GM21723 (cell line): ENCODE measurements around the gene CDYL.

Source experiments
- ATAC-seq: cut with Tn5 transposase; IDR thresholded peaks from one replicate; pipeline ENCODE4 v1.9.1; 2021; ENCODE audit warnings: mild to moderate bottlenecking, moderate library complexity; ENCODE audit not compliant: unreplicated experiment

Gene CDYL, protein sequence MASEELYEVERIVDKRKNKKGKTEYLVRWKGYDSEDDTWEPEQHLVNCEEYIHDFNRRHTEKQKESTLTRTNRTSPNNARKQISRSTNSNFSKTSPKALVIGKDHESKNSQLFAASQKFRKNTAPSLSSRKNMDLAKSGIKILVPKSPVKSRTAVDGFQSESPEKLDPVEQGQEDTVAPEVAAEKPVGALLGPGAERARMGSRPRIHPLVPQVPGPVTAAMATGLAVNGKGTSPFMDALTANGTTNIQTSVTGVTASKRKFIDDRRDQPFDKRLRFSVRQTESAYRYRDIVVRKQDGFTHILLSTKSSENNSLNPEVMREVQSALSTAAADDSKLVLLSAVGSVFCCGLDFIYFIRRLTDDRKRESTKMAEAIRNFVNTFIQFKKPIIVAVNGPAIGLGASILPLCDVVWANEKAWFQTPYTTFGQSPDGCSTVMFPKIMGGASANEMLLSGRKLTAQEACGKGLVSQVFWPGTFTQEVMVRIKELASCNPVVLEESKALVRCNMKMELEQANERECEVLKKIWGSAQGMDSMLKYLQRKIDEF

DNA sequence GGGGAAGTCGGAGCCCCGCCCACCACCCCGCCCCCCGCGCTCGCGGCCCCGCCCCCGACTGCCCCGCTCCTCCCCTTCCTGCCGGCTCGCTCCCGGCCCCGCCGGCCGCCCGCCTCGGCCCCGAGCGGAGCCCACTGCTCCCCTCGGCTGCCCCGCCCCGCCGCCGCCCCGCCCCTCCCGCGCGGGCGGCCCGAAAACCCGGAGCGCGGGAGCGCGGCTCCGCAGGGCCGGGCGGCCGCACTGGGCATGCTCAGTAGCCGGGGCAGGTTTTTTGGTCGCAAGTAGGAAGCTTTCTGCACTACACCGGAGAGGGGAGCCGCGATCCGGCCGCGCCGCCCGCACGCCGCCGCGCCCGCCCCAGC, at the start of gene CDYL:
Gene CDYL, plus strand, starts transcription at position 274 of the 362 bp plus-strand sequence. CDS start 380 bp downstream, outside the sequence.
- peak; percentile 68 for ATAC-seq

DNA sequence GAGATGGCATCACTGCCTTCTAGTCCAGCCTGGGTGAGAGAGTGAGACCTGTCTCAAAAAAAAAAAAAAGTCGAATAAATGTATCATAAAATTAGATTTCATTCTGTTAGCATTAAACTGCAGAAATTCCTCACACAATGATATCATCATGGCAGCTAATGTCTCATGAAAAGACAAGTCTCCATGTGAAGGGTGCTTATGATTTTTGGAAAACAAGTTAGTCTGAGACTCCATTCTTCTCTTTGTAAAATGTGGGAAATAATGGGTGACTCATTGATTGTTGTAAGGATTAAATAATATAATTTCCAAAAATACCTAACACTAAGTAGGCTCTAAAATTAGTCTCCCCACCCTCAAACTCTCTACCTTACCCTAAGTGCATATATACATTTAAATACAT, 49.6 kb upstream of the CDYL start:
- ATAC-seq, result no peak

DNA sequence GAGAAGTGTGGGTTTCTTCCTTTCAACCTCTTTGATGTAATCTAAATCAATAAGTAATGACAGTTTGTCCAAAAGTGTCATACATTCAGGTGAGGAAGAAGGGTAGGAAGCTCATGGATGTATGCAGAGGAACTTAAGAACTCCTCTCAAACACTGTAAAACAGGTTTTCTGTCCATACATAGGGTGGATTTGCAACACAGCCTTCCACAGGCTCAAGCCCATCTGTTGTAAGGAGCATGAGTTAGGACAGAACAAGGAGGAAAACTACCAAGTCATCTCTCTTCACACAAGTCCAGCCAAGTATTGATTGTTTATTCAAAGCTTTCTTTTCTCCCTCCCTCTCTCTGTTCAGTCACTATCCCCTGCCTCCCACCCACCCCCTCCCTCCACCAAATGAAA, 49.0 kb upstream of the CDYL start:
- no peak for ATAC-seq

DNA sequence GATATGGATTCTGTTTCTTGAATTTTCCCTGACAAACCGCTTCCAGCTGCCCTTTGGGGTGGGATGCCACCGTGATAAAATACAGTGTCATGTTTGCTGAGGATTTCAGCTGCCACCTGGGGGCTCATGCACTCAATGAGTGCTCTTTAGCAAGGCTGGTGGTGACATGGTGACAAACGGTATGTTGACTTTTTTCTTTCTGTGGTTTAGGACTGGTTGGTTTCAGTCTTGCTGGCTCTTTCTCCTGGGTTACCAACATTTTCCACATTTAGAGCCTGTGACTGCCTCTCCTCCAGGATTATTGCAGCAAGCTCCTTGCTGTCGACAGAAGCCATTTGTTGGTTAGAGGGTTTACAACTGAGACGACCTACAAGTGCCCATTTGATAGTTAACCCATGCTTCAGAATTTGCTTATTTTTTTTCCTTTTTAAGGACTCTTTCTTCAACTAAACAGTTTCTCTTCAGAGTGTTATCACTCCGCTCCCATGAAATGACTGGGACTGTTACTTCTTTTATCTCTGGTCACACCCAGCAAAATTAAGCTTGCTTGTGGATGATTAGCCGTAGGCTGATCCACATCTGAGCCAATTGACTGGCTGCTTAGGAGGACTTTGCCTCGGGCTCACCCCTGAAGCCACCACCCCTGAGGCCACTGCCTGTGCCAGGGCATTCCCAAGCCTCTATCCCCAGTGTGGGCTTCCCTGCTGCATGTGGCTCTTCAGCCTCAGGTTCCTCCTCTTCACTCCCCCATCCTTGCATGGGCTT, 48.4 kb upstream of the CDYL start:
- no peak for ATAC-seq

DNA sequence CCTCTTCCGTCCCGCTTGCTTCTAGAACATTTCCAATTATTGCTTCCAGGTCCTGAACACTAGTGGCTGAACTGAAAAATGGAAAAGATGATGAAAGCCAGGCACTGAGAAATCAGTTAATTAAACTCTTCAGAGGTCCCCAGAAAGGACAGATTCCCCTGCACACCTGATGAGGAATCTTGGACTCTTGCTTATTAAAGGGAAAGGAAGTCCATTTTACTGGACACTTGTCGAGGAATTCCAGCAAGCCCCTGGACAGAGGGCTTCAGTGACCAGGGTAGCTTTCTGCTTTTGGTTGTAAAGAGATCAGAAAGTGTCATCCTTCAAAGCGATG, 47.8 kb upstream of the CDYL start:
- no peak for ATAC-seq

DNA sequence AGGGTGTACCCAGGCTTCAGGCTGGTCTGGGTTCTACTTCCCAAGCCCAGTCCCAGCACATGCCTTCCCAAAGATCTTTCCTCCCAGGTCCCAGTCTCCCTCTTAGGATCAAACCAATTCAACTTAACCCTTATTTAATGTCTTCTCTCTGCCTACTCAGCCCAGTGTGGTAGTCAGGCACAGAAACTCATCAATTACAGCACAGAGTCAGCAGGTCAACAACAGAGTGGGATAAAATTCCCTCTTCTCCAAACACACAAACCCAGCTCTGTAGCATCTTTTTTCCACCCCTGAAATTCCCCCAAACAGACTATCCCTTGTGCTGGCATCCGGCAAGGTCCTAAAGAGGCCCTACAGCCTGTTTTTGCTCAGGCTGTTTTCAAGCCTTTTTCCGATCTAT, 47.3 kb upstream of the CDYL start:
- no peak for ATAC-seq

DNA sequence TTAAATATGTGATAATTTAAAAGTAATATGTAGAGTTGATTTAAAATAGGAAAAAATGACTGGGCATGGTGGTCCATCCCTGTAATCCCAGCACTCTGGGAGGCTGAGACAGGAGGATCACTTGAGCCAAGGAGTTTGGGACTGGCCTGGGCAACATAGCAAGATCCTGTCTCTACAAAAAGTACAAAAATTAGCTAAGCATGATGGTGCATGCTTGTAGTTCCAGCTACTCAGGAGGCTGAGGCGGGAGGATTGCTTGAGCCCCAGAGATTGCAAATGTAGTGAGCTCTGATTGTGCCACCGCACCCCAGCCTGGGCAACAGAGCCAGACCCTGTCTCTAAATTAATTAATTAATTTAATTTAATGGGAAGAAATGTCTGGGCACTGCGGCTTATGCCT, 44.2 kb upstream of the CDYL start:
- ATAC-seq, result no peak

DNA sequence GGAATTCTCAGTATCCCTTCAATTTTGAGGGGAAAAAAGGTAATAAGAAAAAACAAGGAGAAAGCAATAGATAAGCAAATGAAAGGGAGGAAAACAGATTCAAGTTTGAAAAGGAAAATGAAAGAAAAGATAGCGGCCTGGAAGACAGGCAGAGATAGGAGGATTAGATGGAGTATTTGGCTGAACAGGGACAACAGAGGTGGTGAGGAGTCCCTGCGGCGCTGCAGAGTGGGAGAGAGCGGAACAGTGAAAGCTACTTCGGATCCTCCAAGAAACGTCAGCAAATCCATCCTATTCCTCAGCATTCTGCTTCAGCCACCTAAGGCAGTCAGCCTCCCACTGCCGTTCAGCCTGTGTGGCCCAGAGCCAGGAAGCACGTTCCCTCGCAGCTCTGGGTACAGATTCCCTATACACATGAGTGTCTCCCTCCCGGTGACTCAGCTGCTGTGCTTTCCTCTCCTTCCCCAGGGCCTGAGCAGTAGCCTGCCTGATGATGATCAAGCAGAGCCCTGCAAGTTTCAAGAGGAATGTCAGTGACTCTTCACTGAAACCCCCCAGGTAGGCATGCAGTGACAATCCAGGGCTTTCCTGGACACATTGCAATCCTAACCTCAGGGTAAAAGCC, 43.4 kb upstream of the CDYL start:
- no peak for ATAC-seq

DNA sequence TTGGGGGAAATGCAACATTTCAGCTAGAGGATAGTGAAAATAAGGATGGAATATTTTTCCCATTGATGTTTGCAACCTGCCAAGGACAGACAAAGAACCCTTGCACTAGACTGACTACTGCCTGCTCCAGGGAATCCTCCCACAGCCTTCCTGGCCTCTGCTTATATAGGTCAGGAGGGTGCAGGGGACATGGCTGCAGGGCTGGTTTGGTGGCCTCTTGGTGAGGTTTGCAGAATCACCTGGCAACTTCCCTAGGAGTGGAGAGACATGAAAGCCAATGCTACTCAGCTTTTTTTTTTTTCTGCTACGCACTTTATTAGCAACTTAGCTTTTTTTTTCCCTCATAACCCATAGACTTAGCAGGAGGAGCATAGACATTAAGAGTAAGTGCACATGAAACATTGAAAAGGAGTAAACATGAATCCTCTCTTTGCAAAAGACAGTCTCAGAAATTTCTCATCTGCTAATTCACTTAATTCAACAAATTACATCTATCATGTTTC, 39.8 kb upstream of the CDYL start:
- ATAC-seq, result no peak

DNA sequence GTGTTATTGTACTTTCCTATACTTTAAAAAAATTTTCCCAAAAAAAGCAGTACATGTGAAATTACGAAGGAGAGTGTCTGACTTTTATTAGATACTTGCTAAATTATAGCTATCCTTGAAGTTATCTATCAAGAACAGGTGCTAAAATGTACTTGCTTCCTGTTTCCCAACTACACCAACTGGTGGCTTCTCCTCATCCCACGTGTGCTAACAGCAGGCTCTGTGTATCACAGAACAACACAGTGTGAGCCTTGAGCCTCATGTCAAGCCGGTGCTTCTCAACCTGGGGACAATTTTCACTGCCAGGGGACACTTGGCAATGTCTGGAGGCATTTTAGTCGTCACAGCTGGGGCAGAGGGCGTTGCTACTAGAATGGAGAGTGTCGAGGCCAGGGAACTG, 36.2 kb upstream of the CDYL start:
- no peak for ATAC-seq

DNA sequence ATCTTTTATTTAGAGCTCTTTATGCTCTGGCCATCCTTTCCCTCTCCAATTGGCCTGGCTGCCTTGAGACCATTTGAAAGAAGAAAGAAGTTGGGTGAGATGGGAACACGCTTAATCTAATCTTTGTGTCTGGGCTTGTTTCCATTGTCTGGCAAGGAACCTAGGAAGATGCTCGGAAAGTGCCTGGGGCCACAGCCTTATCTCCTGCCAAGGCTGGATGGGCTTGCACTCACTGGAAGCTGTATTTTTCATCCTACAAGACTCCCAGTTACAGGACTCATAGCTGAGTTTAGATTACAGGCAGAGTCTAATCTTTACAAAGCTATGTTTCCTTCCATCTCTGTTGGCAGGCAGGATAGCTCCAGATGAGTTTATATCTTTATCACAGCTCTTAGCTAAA, 33.1 kb upstream of the CDYL start:
- ATAC-seq, result no peak

DNA sequence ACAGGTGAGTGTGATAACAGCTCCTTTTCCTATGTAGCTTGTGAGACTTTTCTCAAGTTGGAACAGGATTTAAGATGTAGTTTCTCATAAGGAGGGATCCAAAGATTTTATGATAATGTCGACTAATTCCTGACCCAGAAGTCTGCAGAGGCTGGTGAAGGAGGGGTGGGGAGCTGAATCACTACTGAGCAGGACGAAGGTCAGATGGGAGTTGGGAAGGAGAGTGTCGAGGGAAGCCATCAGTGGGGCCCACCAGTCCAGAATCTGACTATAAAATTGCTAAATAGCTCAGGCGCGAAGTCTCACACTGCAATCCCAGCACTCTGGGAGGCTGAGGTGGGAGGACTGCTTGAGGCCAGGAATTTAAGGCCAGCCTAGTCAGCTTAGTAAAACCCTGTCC, 32.3 kb upstream of the CDYL start:
- no peak for ATAC-seq

DNA sequence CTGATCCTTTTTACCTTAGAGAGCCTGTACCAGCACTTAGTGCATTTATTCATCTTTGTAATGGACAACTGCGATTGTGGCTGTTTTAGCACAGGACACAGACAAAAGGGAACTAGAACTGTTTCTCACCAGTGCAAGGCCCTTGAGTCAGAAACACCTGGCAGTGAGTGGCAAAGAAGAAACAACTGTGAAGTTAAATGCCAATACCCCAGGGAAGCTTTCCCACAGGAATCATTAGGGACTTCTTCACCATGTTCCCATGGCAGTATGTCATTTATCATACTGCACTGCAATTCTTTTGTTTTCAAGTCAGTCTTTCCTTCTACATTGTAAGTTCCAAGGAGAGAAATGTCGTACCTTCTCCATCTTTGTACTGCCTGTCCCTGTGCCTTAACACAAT, 28.6 kb upstream of the CDYL start:
- no peak for ATAC-seq

DNA sequence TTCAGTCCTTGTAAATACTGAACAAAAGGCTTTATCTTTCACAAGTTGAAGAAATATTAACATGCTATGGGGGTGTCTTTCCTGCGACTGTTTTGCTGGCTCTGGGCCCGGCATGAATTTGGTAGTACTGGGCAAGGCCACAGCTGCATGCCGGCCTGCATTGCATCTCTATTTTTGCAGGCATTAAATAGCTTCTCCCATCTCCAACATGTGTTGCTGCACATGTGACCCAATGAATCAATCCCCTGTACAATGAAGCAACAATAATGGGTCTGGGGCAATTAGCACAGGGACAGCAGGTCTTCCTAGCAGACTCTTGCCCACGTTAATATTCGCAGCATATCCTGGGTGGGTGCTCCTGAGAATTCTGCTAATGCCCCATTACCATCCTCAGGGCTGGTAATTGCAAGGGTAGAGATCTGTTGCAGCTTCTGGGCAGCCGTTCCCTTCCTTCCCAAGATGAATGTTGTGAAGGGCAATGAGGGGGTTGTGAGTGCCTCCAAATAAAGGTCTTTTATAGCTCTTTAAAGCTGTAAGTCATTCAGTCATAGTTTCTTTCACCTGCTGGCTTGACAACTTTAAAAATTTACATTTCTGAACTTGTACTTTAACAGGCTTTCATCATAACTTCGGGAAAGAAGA, 24.3 kb upstream of the CDYL start:
- ATAC-seq, result no peak

DNA sequence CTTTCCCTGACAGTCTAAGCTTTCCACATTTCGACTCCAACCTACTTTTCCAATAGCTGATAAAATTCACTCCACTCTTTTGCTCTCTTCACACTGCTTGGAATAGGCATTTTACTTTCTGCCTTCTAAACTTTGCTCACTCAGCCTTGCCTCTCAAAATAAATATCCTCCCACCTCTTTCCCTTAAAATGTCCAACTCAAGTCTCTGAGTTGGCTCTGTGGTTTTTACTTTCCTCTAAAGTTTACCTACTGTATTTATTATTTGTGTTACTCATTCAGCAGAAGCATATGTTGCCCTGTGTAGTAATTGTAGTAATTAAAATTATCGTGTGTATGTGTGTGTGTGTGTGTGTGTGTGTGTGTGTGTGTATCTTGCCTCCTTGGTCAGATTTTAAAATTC, 20.0 kb upstream of the CDYL start:
- no peak for ATAC-seq

DNA sequence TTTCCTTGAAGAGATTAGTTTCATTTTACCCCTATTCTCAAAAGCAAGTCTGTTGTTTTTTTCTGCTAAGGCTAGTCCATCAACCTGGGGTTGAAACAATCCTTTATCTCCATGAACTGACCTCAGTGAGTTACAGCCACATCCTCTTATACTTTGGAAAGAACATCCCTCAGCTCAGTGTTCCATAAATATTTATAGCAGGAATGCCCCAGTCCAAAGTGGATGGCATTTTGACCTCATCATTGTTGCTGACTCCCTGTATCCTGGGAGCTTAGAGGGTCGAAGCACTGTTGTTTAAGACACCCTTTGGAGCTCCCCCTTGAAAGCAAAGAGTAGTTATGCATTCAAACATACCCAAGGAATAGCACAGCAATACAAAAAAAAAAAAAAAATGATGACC, 16.2 kb upstream of the CDYL start:
- ATAC-seq, result no peak

DNA sequence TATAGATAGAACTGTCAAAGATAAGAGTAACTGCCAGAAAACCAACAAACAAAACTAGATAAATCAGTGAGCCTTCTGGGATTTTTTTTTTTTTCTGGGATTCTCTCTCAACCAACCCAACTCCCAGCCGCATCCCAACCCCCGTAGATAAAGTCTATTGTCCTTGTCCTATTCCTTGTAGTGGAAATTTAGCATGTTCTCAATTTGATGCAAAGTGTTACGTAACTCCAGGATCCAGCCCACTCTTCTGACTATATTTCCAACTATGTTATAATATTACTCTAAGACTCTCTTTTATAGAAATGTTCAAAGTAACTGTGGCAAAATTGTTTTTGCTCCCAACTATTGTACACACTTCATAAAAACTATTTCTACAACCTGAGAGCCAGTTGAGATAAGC, 15.4 kb upstream of the CDYL start:
- ATAC-seq, result no peak

DNA sequence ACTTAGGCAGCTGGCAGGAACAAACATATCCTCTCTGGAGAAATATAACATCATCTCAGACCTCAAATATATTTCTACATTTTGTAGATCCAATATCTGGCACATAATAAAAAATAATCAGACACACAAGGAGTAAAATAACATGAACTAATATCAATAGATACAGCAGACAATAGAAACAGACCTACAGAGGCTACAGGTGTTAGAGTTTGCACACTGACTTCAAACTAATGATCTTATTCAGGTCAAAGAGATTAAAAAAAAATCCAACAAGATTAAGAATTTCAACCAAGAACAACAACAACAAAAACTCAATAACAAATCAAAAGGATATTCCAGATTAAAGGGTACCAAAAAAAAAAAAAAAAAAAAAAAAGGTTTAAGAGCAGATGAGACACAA, 13.9 kb upstream of the CDYL start:
- no peak for ATAC-seq

DNA sequence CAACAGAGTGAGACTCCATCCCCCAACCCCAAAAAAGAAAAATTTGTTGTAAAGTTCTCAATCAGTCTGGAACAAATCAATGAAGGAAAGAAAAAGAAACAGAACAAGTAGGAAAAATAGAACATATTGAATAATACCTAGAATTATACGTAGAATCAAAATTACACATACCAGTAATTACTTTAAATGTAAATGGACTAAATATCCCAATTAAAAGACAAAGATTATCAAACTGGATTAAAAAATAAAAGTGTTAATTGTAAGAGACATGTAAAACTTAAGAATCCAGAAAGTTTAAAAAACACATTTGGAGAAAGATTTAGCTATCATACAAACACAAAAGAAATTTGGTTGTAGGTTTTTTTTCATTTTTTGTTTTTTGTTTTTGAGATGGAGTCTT, 12.3 kb upstream of the CDYL start:
- ATAC-seq, result no peak

DNA sequence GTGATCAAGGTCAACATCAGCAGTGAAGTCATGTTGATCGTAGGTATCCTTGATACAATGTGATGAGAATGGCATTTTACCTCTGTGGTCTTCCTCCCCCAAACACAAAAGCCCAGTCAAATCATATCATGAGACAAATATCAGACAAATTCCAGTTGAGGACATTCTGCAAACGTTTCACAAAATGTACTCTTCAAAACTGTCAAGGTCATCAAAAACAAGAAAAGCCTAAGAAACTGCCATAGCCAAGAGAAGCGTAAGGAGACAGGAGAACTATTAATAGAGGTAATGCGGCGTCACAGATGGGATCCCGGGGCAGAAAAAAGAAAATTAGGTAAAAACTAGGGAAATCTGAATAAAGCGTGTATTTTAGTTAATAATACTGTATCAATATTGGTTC, 7.4 kb upstream of the CDYL start:
- no peak for ATAC-seq

DNA sequence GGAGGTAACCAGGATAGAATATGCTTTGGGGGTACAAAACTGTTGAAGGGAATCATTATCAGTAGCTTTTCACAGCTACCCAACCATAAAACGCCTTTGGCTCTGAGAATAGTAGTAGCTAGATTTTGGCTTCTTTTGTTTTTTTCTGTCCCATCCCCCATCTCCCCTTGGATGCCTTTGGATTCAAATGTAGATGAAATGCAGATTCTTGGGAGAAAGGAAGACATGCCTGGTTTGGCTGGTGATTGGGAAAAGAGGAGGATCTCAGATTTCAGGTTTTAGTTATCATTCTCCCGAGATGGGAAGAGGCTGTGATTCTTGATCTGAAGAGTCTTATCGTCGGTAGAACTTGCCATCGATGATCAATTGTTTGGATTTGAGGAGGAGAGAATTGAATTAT, 3.5 kb upstream of the CDYL start:
- ATAC-seq, result no peak
